ENCODE results near the gene MAPK8. TPM values are rescaled to one million over a fixed set of nuclear protein-coding genes. Genes with fewer than 3 reads are reported as not detected.

Gene MAPK8
- total and polyA plus RNA-seq, 9 of the 15 experiments (the other 6 are each of a cell fraction or from before 2014, with no cell fraction given) = 6.4 to 159 (median 71.0) TPM

DNA sequence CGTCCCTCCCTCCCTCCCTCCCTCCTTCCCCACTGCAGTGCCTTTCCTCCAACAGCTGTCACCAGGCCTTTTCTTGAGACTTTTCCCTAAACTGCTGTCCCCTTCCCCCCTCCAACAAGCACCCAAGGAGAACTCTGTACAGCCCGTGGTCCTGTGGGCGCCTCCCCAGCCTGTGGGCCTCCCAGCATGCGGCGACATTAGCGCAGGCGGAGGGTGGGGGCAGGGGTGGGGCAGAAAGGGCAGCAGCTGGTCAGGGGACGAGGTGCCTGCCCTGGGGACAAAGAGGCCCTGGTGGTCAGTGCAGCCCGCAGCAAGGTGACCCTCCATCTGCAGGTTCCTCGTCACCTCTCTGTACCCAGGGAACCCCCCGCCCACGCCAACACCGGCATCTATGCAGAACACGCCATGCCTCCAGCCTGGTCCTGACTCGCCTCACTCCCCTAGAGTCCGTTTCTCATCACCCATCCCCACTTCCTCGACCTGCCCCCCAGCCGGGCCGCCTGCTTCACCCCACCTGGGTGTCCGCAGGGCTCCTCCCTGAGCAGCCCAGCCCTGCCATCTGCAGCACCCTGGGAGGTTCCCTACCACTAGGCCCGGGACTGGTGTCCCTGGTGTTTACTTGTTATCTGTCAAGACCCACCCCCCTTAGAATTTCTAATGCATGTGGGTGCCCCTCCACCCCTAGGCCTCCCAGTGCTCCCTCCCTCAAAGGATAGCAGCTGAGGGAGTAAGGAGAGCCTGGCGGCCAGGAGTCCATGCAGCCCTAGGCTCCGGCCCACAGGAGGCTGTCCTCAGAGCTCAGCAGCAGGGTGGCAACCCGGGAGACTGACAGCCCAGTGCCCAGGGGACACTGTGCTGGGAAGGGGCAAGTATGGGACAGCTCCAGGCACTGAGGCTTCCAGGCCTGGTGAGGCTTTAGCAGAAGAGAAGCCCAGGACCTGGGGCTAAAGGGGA, 150.6 kb downstream of the MAPK8 start (continued):
- TF ChIP-seq NCOA1 (IDR thresholded peaks at IDR 0.05; ENCODE audit: low read depth) (no peak), SRSF1 (IDR thresholded peaks at IDR 0.05; ENCODE audit: low read depth, low read length) (no peak), PHTF2 (CRISPR knock-in tag; IDR thresholded peaks at IDR 0.05) (no peak), ZNF586 (CRISPR knock-in tag; conservative IDR thresholded peaks at IDR 0.05) (no peak), YBX1 (IDR thresholded peaks at IDR 0.05) (no peak), MAX (CRISPR knock-in tag; IDR thresholded peaks at IDR 0.05) (peak; percentile 17; the same call in 1 of the 2 replicates), POLR3A (IDR thresholded peaks at IDR 0.05; ENCODE audit: borderline replicate concordance, extremely low read depth, insufficient read depth, insufficient read length) (no peak), MLLT1 (IDR thresholded peaks at IDR 0.05) (no peak), BRCA1 (IDR thresholded peaks at IDR 0.05) (no peak), BRCA1 (CRISPR knock-in tag; IDR thresholded peaks at IDR 0.05) (no peak), ZBTB7A (IDR thresholded peaks at IDR 0.05; ENCODE audit: borderline replicate concordance, control insufficient read depth, low read depth, low read length) (0 out of 2 replicates have a peak, but pooled peaks have one; percentile 7), ZNF778 (CRISPR knock-in tag; IDR thresholded peaks at IDR 0.05) (no peak), ATF7 (IDR thresholded peaks at IDR 0.05) (no peak), RBM15 (IDR thresholded peaks at IDR 0.05; ENCODE audit: insufficient read depth, low read length) (no peak), TBP (optimal IDR thresholded peaks at IDR 0.05; ENCODE audit: low read depth, low read length) (peak; percentile 1), ZNF436 (CRISPR knock-in tag; IDR thresholded peaks at IDR 0.05) (no peak), ZNF592 (IDR thresholded peaks at IDR 0.05) (peak; percentile 50; the same call in 1 of the 2 replicates), ZNF77 (CRISPR knock-in tag; IDR thresholded peaks at IDR 0.05) (no peak), KLF6 (CRISPR knock-in tag; IDR thresholded peaks at IDR 0.05; ENCODE audit: borderline replicate concordance) (no peak), PRMT5 (CRISPR knock-in tag; IDR thresholded peaks at IDR 0.05) (no peak), GTF2A2 (tag; IDR thresholded peaks at IDR 0.05) (no peak), NCOA2 (IDR thresholded peaks at IDR 0.05; ENCODE audit: partially characterized antibody in 2 of 2) (no peak)

Data from K562 (cell line).